AG04449 (cell line): ENCODE data around the gene FMNL1.

Source experiments
- CTCF ChIA-PET: fragments of 350-600 bp; formaldehyde crosslinking; extraction: SDS; loops from one replicate; lab custom pipeline; 2021; ENCODE audit warnings: antibody characterized with exemption; lab: Yijun Ruan, JAX
- POLR2A ChIA-PET: fragments of 400-600, 350-600 bp; formaldehyde crosslinking; extraction: SDS; loops from one replicate; lab custom pipeline; 2020; ENCODE audit warnings: antibody characterized with exemption, inconsistent platforms; lab: Yijun Ruan, JAX
- DNase-seq: peaks from one replicate; pipeline ENCODE4 v3.0.0-alpha.2; 2010; ENCODE audit warnings: low read depth, low spot score
- H3K4me3 ChIP-seq: 2 replicates; pipeline ENCODE4 v1.5.1; 2011; ENCODE audit warnings: low read depth, mild to moderate bottlenecking, control low read depth, low read length
- CTCF ChIP-seq: IDR thresholded peaks from one replicate; pipeline ENCODE4 v1.5.1; 2011; ENCODE audit warnings: mild to moderate bottlenecking, moderate library complexity, low read length, control low read depth, inconsistent platforms; ENCODE audit not compliant: insufficient read depth; ENCODE audit errors: missing control alignments

FMNL1 gene

DNA sequence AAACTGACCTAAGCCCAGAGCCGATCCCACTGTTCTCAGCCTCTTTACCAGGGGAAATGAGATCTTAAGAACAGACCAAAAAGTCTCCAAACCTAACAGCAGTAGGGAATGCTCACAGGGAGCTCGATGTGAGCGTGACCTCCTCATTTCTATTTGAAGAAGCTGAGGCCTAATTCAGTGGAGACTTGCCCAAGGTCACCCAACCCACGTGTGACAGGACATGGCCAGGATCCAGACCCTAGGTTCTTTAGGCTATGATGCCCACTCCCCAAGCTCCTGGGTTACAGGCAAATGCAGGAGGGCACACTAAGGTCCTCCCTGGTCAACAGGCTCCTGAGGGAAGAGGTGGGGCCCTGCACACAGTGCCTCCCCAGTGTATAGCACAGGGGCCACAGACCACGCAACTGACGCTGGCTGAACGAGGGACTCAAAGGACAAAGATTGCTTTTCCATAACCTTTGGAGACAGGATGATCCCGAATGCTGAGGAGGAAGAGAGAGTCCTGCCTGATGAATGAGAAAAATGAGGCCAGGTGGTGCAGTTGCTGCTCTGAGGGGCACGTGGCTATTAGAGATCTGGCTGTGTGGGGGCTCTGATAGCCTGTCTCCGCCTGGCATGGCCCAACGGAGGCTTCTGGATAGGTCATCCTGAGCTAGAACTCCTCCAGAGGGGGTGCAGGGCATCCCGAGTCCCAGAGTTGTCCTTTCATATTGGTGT, 71.2 kb downstream of the FMNL1 start:
- DNase-seq: no peak
- no peak overlapping the region for H3K4me3 ChIP-seq
- CTCF ChIA-PET: interaction anchor here (0.9 to 32.0 kb wide), 10 partner anchors 8 to 133 kb away, joined by 3 to 828 read pairs (median 10); no protein-coding TSS in a partner anchor
- no peak for TF ChIP-seq CTCF
- POLR2A ChIA-PET: interaction anchor here (1.5 to 2.0 kb wide), 3 partner anchors 10 to 92 kb away, joined by 3 to 6 read pairs (median 4); no protein-coding TSS in a partner anchor

DNA sequence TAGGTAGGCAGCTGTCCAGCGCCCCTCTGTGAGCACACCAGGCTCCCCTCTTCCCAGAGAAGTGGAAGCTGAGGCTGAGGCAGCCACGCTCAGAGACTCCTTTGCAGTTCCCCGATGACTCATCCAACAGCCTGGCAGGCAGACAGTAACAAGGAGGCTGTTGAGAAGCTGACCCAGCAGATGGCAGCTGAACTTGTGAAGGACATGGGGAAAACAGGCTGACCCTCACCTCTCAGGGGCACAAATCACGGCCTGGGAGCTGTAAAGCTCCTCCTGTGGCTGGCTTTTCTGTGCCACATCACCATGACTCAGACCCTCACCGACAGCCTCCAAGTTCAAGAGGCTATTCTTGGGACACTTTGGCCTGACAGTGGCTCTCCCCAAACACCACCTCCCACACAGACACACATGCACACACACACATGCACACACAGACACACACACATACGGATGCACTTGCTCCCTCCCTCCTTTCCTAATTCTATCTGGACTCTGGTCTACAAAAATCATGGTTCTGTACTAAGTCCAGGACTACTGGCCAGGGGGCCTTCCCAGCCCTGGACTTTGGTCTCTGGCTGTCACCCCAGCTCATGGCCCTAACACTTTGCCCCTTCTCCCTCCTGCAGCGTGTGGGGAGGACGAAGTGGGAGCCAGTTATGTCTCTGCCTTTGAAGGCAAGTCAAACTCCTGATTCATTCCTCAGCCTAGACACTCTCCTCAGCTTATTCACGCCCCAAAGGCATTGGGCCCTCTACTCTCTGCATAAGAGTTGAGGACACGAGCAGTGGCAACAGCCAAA, 71.9 kb downstream of the FMNL1 start:
- ChIA-PET CTCF (interaction anchor here (0.9 to 32.0 kb wide), 16 partner anchors 8 to 141 kb away, joined by 3 to 828 read pairs (median 6); no protein-coding TSS in a partner anchor), POLR2A (interaction anchor here (0.7 to 2.0 kb wide), 6 partner anchors 11 to 145 kb away, joined by 3 to 6 read pairs (median 4); partner anchors contain the start of genes HEXIM1 and MAP3K14)
- H3K4me3 ChIP-seq: no peak overlapping the region
- TF ChIP-seq CTCF: peak; percentile 30
- no peak for DNase-seq

- no peak for DNase-seq
- H3K4me3 ChIP-seq: no peak overlapping the region
- CTCF ChIA-PET: interaction anchor here (0.8 to 32.0 kb wide), 16 partner anchors 12 to 164 kb away, joined by 3 to 828 read pairs (median 4); no protein-coding TSS in a partner anchor
- POLR2A ChIA-PET: interaction anchor here (0.8 to 1.6 kb wide), 4 partner anchors 12 to 146 kb away, joined by 3 to 5 read pairs (median 4); partner anchors contain the start of gene HEXIM1
- TF ChIP-seq CTCF: no peak
These were observed 72.8 kb downstream of the FMNL1 start for GRCh38 chr17:45294506-45294905.

- no peak overlapping the region for H3K4me3 ChIP-seq
- no peak for DNase-seq
- ChIA-PET CTCF (interaction anchor here (1.0 to 32.0 kb wide), 5 partner anchors 13 to 98 kb away, joined by 3 to 828 read pairs (median 35); no protein-coding TSS in a partner anchor), POLR2A (no interaction called here)
- TF ChIP-seq CTCF: no peak
These were observed 74.5 kb downstream of the FMNL1 start for GRCh38 chr17:45296003-45296832.

GRCh38 chr17:45296833-45297124, 75.1 kb downstream of the FMNL1 start:
- CTCF ChIA-PET: interaction anchor here (1.0 to 12.1 kb wide), 2 partner anchors 13 to 19 kb away, joined by 4 to 144 read pairs; no protein-coding TSS in a partner anchor
- no peak for TF ChIP-seq CTCF
- POLR2A ChIA-PET: no interaction called here
- H3K4me3 ChIP-seq: no peak overlapping the region
- DNase-seq: no peak
